Transverse colon (tissue), 4 donors: ENCODE data around the gene NR3C2. TPM values are rescaled to one million over a fixed set of nuclear protein-coding genes. Genes with fewer than 3 reads are reported as not detected.

ENCODE experiments used
- DNase-seq: peaks from one replicate; pipeline ENCODE4 v3.0.0-alpha.2; 2019
- H3K27ac ChIP-seq, 4 donors: fragments of 200-600 bp; sonication (generic); 2 replicates each; pipeline ENCODE4 v1.5.1; 2016 to 2018; ENCODE audit warnings: inconsistent platforms in 4 of 4
- H3K27me3 ChIP-seq: fragments of 200-600 bp; sonication (generic); 2 replicates; pipeline ENCODE4 v1.5.1; 2017; ENCODE audit warnings: inconsistent platforms
- H3K36me3 ChIP-seq, 4 donors: fragments of 200-600 bp; sonication (generic); 2 replicates each; pipeline ENCODE4 v1.5.1; 2017 to 2019; ENCODE audit warnings: inconsistent platforms in 4 of 4
- H3K4me1 ChIP-seq, 4 donors: fragments of 200-600 bp; sonication (generic); 2 replicates each; pipeline ENCODE4 v1.5.1; 2017 to 2020; ENCODE audit warnings: inconsistent platforms in 4 of 4
- H3K4me3 ChIP-seq, 4 donors: fragments of 200-600 bp; sonication (generic); 1 replicate in 1 of 4; 2 replicates in 3 of 4; pipeline versions ENCODE4 v1.5.1 to v1.6.1; 2017 to 2019; ENCODE audit warnings: inconsistent platforms in 4 of 4
- H3K9me3 ChIP-seq, 2 donors: fragments of 200-600 bp; sonication (generic); 2 replicates each; pipeline ENCODE4 v1.5.1; 2017 to 2019; ENCODE audit warnings: inconsistent platforms in 2 of 2
- CTCF ChIP-seq, 5 experiments: fragments of 200-600 bp in 3 of 5; fragments of 450-650 bp in 2 of 5; sonication (generic) in 3 of 5; IDR thresholded peaks; 1 replicate in 2 of 5; 2 replicates in 3 of 5; pipeline ENCODE4 v1.5.1; 2016 to 2017; ENCODE audit warnings: antibody characterized with exemption in 5 of 5, inconsistent platforms in 3 of 5, mild to moderate bottlenecking in 2 of 5, moderate library complexity in 1 of 5
- EP300 ChIP-seq: sonication (generic); formaldehyde crosslinking; IDR thresholded peaks from one replicate; pipeline ENCODE4 v1.6.1; 2017; ENCODE audit warnings: antibody characterized with exemption, low read depth
- POLR2A ChIP-seq: fragments of 450-650 bp; IDR thresholded peaks from one replicate; pipeline ENCODE4 v1.6.1; 2016; ENCODE audit warnings: antibody characterized with exemption, mild to moderate bottlenecking, moderate library complexity
- POLR2AphosphoS5 ChIP-seq, 3 donors: sonication (generic); formaldehyde crosslinking; IDR thresholded peaks; one replicate each; pipeline ENCODE4 v1.6.1; 2016; ENCODE audit warnings: antibody characterized with exemption in 3 of 3
- WGBS, 2 donors: methylation state at CpG; one replicate each; pipeline ENCODE4 v1.1.5; 2018; ENCODE audit warnings: low coverage in 1 of 2; 5-methylcytosine and 5-hydroxymethylcytosine counted together
- in situ Hi-C, 4 donors: fragments of 200-750 bp; cut with MboI; loops; one replicate each; pipeline versions ENCODE4 v1.15.0 to v1.15.1; 2017; ENCODE audit warnings: low sequenced_read_pairs in 3 of 4, low pct_ligation_motif_present in 1 of 4, low pct_unique_long_range_greater_than_20kb in 1 of 4
- intact Hi-C: fragments of 100-400 bp; cut with DNase I; formaldehyde crosslinking; loops from one replicate; pipeline ENCODE4 v1.15.1; 2023; ENCODE audit warnings: low total_unique reads
- total RNA-seq, 4 donors: library from RNA; depleted of rRNA; stranded (reverse); fragments of >200 nt; gene quantifications; one replicate each; pipeline ENCODE4 v1.1.0, GENCODE V29; 2016

The NR3C2 gene
- total RNA-seq, 4 donors from 2014 or later, result 55.5 to 147 (median 125) TPM

- DNase-seq, result no peak
- Histone ChIP-seq H3K4me1 (no peaks in the 10 kb centered on the region), H3K36me3 (no peaks in the 10 kb centered on the region), H3K27ac (no peak overlapping the region), H3K4me3 (no peak overlapping the region), H3K27me3 (no peaks in the 10 kb centered on the region), H3K9me3 (no peaks in the 10 kb centered on the region)
- WGBS, 2 donors, result 92 to 93% methylated on average over 6 to 11 of the region's 11 CpGs
- intact Hi-C loops, result no loop called here
- in situ Hi-C loops, result no loop called here
- TF ChIP-seq POLR2AphosphoS5 (IDR thresholded peaks at IDR 0.05), result no peak
- no peak for TF ChIP-seq CTCF (IDR thresholded peaks at IDR 0.05)
- no peak for TF ChIP-seq POLR2A
- TF ChIP-seq EP300, result no peak
Measured at GRCh38 chr4:148092316-148093014, 349.7 kb downstream of the NR3C2 start.

GRCh38 chr4:148091896-148092295 is 350.3 kb downstream of the NR3C2 start:
- Histone ChIP-seq H3K27me3 (no peaks in the 10 kb centered on the region), H3K27ac (no peak overlapping the region), H3K4me1 (no peaks in the 10 kb centered on the region), H3K4me3 (no peak overlapping the region), H3K36me3 (no peaks in the 10 kb centered on the region), H3K9me3 (no peaks in the 10 kb centered on the region)
- DNase-seq, result no peak
- in situ Hi-C loops (no loop called here), intact Hi-C loops (no loop called here)
- TF ChIP-seq EP300, result no peak
- no peak for TF ChIP-seq POLR2AphosphoS5 (IDR thresholded peaks at IDR 0.05)
- no peak for TF ChIP-seq POLR2A
- TF ChIP-seq CTCF (IDR thresholded peaks at IDR 0.05), result no peak
- WGBS, 2 donors, result 84 to 86% methylated on average over 3 to 4 of the region's 4 CpGs

- in situ Hi-C loops, result no loop called here
- TF ChIP-seq EP300 (no peak), CTCF (IDR thresholded peaks at IDR 0.05) (no peak), POLR2AphosphoS5 (IDR thresholded peaks at IDR 0.05) (no peak), POLR2A (no peak)
- no peaks in the 10 kb centered on the region for H3K36me3 ChIP-seq
- 95 to 100% methylated on average over 2 to 17 of the region's 17 CpGs for WGBS, 2 donors
- intact Hi-C loops, result no loop called here
- no peak overlapping the region for H3K27ac ChIP-seq
- DNase-seq, result no peak
- no peaks in the 10 kb centered on the region for H3K9me3 ChIP-seq
- no peaks in the 10 kb centered on the region for H3K27me3 ChIP-seq
- H3K4me3 ChIP-seq, result no peak overlapping the region
- no peaks in the 10 kb centered on the region for H3K4me1 ChIP-seq
Measured at GRCh38 chr4:148090503-148091476, 351.4 kb downstream of the NR3C2 start.

GRCh38 chr4:148090029-148090428 is 352.2 kb downstream of the NR3C2 start:
- Histone ChIP-seq H3K27ac (no peak overlapping the region), H3K4me1 (no peaks in the 10 kb centered on the region), H3K4me3 (no peak overlapping the region), H3K36me3 (no peaks in the 10 kb centered on the region), H3K27me3 (no peaks in the 10 kb centered on the region), H3K9me3 (no peaks in the 10 kb centered on the region)
- no peak for TF ChIP-seq POLR2A
- TF ChIP-seq CTCF (IDR thresholded peaks at IDR 0.05), result no peak
- TF ChIP-seq EP300, result no peak
- no peak for TF ChIP-seq POLR2AphosphoS5 (IDR thresholded peaks at IDR 0.05)
- no peak for DNase-seq
- in situ Hi-C loops, result no loop called here
- 81 to 100% methylated on average over 2 to 6 of the region's 6 CpGs for WGBS, 2 donors
- intact Hi-C loops, result no loop called here
